SJCRH30 (cell line): ENCODE data around the gene TBCK. TPM values are rescaled to one million over a fixed set of nuclear protein-coding genes. Genes with fewer than 3 reads are reported as not detected.
A peak's percentile ranks its signal among the peaks of the same experiment; 100 is the strongest.

Experiments
- DNase-seq, 2 experiments: peaks; one replicate each; pipeline ENCODE4 v3.0.0-alpha.2; 2015 to 2020
- H3K27ac ChIP-seq: fragments of 250-450 bp; sonication (Bioruptor Pico); 2 replicates; pipeline ENCODE4 v1.5.1; 2020; ENCODE audit warnings: mild to moderate bottlenecking, moderate library complexity
- H3K27me3 ChIP-seq: fragments of 250-450 bp; sonication (Bioruptor Pico); 2 replicates; pipeline ENCODE4 v1.5.1; 2020; ENCODE audit warnings: mild to moderate bottlenecking, moderate library complexity
- H3K36me3 ChIP-seq: fragments of 250-450 bp; sonication (Bioruptor Pico); 2 replicates; pipeline ENCODE4 v1.5.1; 2020; ENCODE audit warnings: mild to moderate bottlenecking, moderate library complexity
- H3K4me1 ChIP-seq: fragments of 250-450 bp; sonication (Bioruptor Pico); 2 replicates; pipeline ENCODE4 v1.5.1; 2020; ENCODE audit warnings: mild to moderate bottlenecking, moderate library complexity
- H3K4me3 ChIP-seq: fragments of 250-450 bp; sonication (Bioruptor Pico); 2 replicates; pipeline ENCODE4 v1.5.1; 2020; ENCODE audit warnings: mild to moderate bottlenecking, moderate library complexity
- H3K9me3 ChIP-seq: fragments of 250-450 bp; sonication (Bioruptor Pico); replicated peaks from 2 replicates; pipeline ENCODE4 v1.5.1; 2020; ENCODE audit warnings: mild to moderate bottlenecking, moderate library complexity
- total RNA-seq: library from RNA; depleted of rRNA; stranded (reverse); fragments of >200 nt; shearing (Covaris generic); gene quantifications from 2 replicates; pipeline ENCODE4 v1.2.3, GENCODE V29; 2014

The TBCK gene
- total RNA-seq, 1 experiment from 2014 or later = 26.5 TPM

DNA sequence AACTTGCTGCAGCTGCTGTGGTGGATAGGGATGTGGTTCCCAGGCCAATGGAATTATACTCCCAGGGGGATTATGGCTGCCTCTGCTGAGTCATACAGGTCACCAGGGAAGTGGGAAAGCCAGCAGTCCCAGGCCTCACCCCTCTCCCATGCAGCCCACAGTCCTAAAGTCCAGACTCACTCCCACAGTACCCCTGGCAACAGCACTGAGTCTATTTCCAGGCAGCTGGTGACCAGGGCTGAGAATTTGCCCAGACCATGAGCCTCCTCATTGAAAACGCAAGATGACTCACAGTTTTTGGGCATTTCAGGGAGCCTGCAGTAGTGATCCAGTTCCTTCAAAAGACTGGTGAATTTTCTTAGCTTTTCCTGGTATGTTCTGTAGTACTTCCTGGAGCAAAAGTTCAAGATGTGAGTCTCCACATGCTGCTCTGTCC, 283.1 kb downstream of the TBCK start:
- DNase-seq = peak; percentile 92 to 94
- H3K27me3 ChIP-seq = no peaks in the 10 kb centered on the region
- 0 out of 2 replicates have a peak, but pooled peaks cover 3% of the 10 kb centered on the region for H3K9me3 ChIP-seq
- no peak overlapping the region for H3K4me3 ChIP-seq
- peaks cover 33% of the 10 kb centered on the region for H3K4me1 ChIP-seq
- H3K36me3 ChIP-seq = no peaks in the 10 kb centered on the region
- peak overlapping the region; percentile 60 for H3K27ac ChIP-seq

DNA sequence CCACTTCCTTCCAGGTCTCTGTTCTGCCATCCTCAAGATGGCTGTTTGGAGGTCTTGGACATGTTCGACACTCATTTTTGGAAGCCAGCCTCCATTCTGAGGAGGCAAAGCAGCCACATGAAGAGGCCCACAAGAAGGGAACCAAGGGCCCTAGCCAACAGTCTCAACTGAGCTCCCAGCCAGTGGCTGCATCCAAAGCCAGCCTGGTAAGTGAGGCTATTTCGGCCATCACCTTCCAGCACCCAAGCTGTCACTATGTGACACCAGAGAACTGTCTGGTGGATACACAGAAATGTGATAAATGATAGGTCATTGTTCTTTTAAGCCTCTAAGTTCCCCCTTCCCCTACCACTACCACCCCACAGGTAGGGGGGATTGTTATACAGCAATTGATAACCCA, 293.6 kb downstream of the TBCK start:
- Histone ChIP-seq H3K9me3 (no peaks in the 10 kb centered on the region; the same call in 1 of the 2 replicates), H3K27me3 (no peaks in the 10 kb centered on the region), H3K4me1 (peaks cover 14% of the 10 kb centered on the region; the same call in 1 of the 2 replicates), H3K4me3 (no peak overlapping the region), H3K27ac (no peak overlapping the region), H3K36me3 (no peaks in the 10 kb centered on the region)
- no peak for DNase-seq

DNA sequence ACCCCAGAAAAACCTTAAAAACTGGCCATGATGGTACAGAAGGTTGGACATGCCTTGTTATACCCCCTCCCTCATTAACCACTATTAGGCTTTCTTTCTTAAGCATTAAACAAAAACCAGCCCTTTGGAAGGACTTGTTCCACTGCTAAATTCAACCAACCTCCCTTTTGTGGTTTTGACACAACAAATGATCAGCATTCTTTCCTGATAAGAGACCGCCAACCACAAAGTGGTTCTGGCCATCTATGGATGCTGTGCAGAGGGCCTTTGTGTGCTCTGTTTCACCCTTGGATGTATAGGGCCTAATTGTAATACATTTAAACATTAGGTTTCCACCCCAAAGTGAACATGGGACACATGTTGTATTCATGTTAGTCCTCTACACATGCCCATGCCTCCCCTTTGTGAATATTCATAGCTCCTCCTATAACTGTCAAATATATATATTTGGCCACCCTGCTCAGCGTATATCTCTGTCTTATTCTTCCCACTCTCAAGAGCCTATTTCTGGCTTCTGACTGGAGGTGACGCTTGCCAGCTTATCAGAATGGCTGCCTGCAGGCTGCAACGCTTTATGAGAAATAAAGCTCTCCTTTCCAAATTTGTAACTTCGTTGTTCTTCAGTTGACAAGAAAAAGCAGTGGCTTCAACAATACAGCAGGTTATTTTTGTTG, 294.1 kb downstream of the TBCK start:
- Histone ChIP-seq H3K4me1 (peaks cover 14% of the 10 kb centered on the region; the same call in 1 of the 2 replicates), H3K9me3 (no peaks in the 10 kb centered on the region; the same call in 1 of the 2 replicates), H3K27me3 (no peaks in the 10 kb centered on the region), H3K4me3 (no peak overlapping the region), H3K36me3 (no peaks in the 10 kb centered on the region), H3K27ac (no peak overlapping the region)
- DNase-seq = peak in 1 of 2 experiments; percentile 37

DNA sequence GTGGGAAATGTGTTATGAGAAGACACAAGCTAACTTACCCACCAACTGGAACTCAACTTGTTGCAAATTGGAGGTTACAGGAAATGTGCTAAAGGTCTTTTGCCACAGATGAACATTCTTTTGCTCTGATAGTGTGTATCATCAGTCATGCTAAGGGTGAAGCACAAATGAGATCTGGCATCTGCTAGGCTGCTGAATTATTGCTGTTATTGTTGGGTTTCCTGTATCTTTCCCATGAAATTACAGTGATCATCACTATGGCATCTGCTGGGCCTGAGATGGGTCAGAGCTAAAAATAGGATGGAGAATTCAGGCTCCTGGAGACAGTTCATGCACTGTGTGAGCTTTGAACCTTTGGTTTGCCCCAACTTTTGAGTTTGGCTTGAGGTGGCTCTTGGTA, 296.2 kb downstream of the TBCK start:
- DNase-seq = peak in 1 of 2 experiments; percentile 19
- peak overlapping the region; percentile 34 for H3K27ac ChIP-seq

DNA sequence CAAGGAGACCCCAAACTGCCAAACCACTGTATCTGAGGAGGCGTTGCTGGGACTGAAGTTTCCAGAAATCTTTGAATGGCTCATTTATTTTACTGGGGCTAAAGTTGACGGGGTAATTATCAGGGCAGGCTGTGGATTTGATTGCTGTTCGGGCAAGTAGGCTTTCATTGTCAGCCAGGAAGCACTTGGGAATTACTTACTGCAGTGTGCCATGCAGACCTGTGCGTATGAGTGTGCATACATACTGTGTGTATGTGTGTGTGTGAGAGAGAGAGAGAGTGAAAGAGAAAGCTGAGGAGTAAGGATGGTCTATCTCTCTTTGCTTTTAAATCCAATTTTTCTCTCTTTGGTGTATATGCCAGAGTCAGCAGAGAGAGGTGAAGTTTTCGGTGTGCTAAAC, 298.0 kb downstream of the TBCK start:
- Histone ChIP-seq H3K9me3 (no peaks in the 10 kb centered on the region; the same call in none of the 2 replicates), H3K36me3 (no peaks in the 10 kb centered on the region), H3K4me3 (no peak overlapping the region), H3K4me1 (peaks cover 14% of the 10 kb centered on the region; the same call in 1 of the 2 replicates), H3K27me3 (no peaks in the 10 kb centered on the region), H3K27ac (no peak overlapping the region)
- no peak for DNase-seq

More for the DNA sequence above, 296.2 kb downstream of the TBCK start:
- Histone ChIP-seq H3K4me3 (no peak overlapping the region), H3K9me3 (no peaks in the 10 kb centered on the region; the same call in 1 of the 2 replicates), H3K27me3 (no peaks in the 10 kb centered on the region), H3K4me1 (peaks cover 14% of the 10 kb centered on the region; the same call in 1 of the 2 replicates), H3K36me3 (no peaks in the 10 kb centered on the region)

DNA sequence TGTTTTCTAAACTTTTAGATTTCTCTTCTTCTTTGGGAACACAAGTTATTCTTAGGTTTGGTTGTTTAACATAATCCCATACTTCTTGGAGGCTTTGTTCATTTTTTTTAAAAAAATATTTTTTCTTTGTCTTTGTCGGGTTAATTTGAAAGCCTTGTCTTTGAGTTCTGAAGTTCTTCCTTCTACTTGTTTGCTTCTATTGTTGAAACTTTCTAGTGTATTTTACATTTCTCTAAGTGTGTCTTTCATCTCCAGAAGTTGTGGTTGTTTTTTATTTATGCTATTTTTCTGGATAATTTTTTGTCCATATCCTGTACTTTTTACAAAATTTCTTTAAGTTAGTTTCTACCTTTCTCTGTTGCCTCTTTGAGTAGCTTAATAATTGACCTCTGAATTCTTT, 304.6 kb downstream of the TBCK start:
- Histone ChIP-seq H3K27me3 (no peaks in the 10 kb centered on the region), H3K9me3 (peaks cover 6% of the 10 kb centered on the region), H3K27ac (no peak overlapping the region), H3K4me3 (no peak overlapping the region), H3K4me1 (no peaks in the 10 kb centered on the region), H3K36me3 (no peaks in the 10 kb centered on the region)
- no peak for DNase-seq

DNA sequence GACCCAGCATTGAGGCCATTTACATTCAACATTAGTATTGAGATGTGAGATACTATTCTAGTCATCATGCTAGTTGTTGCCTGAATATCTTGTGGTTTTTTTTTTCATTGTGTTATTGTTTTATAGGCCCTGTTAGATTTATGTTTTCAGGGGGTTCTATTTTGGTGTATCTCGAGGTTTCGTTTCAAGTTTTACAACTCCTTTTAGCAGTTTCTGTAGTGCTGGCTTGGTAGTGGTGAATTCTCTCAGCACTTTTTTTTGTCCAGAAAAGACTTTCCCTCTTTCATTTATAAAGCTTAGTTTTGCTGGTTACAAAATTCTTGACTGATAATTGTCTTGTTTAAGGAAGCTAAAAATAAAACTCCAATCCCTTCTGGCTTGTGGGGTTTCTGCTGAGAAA, 305.2 kb downstream of the TBCK start:
- Histone ChIP-seq H3K9me3 (peaks cover 6% of the 10 kb centered on the region), H3K4me3 (no peak overlapping the region)

DNA sequence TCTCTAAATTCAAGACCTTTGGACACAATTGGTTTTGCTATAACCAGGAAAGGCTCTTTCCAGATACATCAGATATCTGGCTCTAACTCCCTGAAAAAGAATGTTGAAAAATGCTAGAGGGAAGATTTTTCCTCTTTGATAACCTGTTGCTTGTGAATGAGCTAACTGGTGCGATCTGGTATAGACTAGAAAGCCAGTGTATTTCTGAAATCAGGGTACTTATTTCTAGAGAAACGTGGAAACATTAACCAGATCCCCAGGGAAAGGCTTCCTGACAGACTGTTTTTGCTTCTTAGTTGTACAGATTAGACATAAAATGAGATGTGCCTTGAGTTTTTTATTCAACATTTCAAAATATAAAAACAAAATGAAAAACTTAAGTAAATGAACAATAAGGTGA, 313.0 kb downstream of the TBCK start:
- DNase-seq = no peak
- Histone ChIP-seq H3K27me3 (no peaks in the 10 kb centered on the region), H3K36me3 (no peaks in the 10 kb centered on the region), H3K4me1 (peaks cover 8% of the 10 kb centered on the region; the same call in 1 of the 2 replicates), H3K4me3 (no peak overlapping the region), H3K9me3 (no peaks in the 10 kb centered on the region), H3K27ac (no peak overlapping the region)

More for the DNA sequence above, 305.2 kb downstream of the TBCK start:
- DNase-seq = no peak
- H3K27ac ChIP-seq = no peak overlapping the region
- H3K36me3 ChIP-seq = no peaks in the 10 kb centered on the region
- H3K4me1 ChIP-seq = no peaks in the 10 kb centered on the region
- H3K27me3 ChIP-seq = no peaks in the 10 kb centered on the region

DNA sequence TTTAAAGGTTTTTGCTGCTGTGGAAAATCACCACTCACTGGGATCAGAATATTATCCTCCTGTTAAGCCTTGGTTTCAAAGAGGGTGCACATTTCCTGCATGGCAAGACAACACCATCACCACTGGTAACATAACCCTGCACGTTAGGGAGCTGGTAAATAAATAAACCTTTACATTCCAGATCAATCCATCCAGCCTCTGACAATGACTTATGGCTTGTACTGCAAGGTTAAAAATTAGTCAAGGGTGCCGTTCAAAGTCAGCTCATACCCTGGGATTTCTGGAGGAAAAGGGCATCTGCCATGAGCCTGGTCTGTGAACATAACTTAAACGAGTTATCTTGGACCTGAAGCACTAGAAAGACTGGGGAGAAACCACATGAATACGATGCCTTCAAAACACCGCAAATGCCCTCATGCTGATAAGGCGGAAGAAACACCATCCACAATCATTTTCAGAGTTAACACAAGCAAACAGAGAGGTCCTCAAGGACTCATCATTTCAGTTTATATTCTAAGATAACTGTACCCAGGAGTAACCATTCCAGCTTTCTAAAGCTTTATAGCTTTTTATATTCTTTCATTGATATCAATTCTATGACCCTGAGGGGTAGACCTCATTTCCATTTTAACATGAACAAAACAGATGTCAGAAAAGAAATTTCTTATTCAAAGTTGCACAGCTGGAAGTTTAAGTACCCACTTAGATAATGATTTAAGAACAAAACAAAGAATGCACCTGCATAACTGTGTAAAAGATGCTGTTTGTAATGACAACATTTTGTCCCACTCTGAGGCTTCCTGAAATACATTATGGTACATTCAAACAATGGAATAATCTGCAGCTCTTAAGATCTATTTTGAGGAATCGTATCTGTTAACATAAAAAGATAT, 317.6 kb downstream of the TBCK start:
- Histone ChIP-seq H3K27me3 (no peaks in the 10 kb centered on the region), H3K9me3 (no peaks in the 10 kb centered on the region), H3K27ac (peak overlapping the region; percentile 31; the same call in 1 of the 2 replicates), H3K36me3 (no peaks in the 10 kb centered on the region), H3K4me1 (peaks cover 22% of the 10 kb centered on the region), H3K4me3 (0 out of 2 replicates have a peak overlapping the region, but pooled peaks have one; percentile 13)
- DNase-seq = peak; percentile 26 to 57

DNA sequence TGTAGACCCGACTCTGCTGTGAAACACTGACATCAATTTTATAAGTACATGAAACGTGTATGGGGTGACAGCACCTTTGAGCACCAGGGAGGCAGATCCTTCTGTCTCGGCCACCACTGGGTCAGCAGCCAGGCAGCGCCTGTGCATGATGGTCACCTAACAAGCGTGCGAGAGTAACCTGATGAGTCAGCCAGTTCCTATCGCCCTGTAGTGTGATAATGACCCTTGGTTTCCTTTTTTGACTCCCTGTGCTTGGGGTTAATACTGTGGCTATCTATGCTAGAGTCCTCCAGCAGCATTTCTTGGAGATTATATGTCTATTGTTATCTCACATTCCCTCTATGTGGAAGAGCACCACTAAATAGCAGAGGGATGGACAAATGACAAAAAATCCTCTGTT, 319.2 kb downstream of the TBCK start:
- H3K27ac ChIP-seq = no peak overlapping the region
- no peaks in the 10 kb centered on the region for H3K36me3 ChIP-seq
- H3K4me1 ChIP-seq = peaks cover 27% of the 10 kb centered on the region
- no peak for DNase-seq
- H3K27me3 ChIP-seq = no peaks in the 10 kb centered on the region
- no peak overlapping the region for H3K4me3 ChIP-seq
- no peaks in the 10 kb centered on the region for H3K9me3 ChIP-seq

DNA sequence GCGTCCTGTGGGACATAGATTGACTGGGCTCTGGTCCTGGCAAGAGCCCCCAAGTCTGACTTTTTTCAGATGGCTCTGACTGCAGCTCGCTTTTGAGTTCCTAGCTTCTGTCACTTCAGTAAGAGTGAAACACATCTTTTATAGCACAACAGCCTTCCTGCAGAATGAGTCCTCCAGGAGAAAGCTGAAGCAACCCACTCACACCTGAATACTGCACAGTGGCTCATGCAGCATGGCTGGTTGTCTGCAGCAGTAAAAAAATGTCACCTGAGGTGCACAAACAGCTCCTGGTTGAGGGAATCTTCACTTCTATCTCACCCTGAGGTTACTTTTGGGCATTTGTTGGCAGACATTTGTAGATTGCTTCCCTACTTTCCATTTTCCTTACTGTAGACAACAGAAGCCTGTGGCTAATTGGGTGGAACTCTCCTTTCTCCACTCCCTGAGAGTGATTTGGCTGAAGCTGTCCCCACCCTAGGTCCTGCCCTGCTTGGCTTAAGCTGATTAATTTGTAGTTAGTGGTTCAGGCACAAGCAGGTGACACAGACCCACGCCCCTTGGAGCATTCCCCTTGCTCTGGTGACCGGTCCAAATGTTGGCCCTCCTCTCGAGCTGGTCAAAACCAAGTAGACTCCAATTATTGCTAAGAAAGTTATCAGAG, 321.0 kb downstream of the TBCK start:
- no peak for DNase-seq
- H3K9me3 ChIP-seq = no peaks in the 10 kb centered on the region
- no peaks in the 10 kb centered on the region for H3K27me3 ChIP-seq
- H3K4me3 ChIP-seq = no peak overlapping the region
- H3K4me1 ChIP-seq = peaks cover 44% of the 10 kb centered on the region
- H3K36me3 ChIP-seq = no peaks in the 10 kb centered on the region
- H3K27ac ChIP-seq = no peak overlapping the region

DNA sequence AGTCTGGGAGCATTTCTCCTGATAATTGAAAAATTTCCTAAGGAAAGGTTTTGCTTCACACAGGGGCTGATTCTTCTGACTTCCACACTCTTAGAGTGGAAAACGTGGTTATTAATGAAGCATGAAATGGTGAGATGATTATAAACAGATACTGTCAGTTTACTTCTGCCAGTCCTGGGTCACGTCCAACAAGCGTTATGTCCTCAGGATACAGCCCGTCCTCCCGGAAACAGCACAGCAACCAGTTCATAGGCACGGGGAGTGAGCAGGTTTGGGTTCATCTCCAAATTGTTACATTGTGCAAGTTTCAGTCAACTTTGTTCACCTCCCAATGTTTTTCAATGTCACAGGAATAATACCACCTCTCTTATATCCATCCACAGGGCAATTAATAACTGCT, 321.9 kb downstream of the TBCK start:
- Histone ChIP-seq H3K36me3 (no peaks in the 10 kb centered on the region), H3K27me3 (no peaks in the 10 kb centered on the region), H3K4me1 (peaks cover 53% of the 10 kb centered on the region), H3K9me3 (no peaks in the 10 kb centered on the region), H3K4me3 (no peak overlapping the region), H3K27ac (no peak overlapping the region)
- no peak for DNase-seq

DNA sequence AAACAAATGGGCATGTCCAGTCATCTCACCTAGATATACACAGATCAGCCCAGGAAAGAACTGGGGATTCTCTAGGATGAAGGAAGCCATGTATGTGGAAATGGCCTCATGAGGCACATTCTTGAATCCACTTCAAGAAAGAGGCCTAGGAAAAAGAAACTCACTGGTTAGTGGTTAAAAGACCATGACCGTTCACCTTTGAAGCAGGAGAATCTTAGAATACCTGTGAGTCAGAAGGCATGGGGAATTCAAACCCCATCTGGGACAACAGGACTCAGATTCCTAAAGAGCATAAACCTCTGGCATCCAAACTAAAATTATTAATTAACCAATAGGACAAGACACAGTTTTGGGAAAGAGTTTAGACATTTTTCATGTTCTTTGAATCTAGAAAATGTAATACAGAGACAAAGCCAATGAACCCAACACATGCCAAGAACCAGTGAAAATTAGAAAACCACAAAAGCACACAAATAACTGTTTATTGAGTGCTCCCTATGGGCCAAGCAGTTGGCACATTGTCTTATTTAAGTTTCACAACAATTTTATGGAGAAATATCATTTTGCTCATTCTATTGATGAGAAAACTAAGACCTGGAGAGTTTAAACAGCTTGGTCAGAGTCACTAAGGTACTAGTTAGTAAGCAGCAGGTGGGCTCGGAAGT, 323.2 kb downstream of the TBCK start:
- Histone ChIP-seq H3K4me1 (peaks cover 45% of the 10 kb centered on the region), H3K27ac (no peak overlapping the region), H3K9me3 (no peaks in the 10 kb centered on the region), H3K4me3 (no peak overlapping the region), H3K27me3 (no peaks in the 10 kb centered on the region), H3K36me3 (no peaks in the 10 kb centered on the region)
- DNase-seq = no peak

DNA sequence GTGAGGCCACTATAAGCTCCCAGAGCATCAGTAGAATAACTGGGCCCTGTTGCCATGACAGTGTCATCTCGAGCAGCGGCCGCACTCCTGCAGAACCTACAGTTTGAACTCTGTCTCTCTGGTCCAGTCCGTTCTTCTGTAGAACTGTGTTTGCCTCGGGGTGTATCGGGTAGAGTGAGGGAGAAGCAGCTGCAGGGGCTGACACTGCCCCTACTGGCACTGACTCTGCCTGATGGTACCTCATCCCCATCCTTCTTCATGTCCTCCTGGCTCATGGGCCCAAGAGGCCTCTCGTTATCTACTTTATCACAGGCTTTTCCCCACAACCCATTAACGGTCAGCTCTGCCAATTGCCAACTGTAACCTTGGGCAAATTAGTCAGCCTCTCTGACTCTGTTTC, 324.3 kb downstream of the TBCK start:
- H3K36me3 ChIP-seq = no peaks in the 10 kb centered on the region
- peak overlapping the region; percentile 32 for H3K4me3 ChIP-seq
- H3K9me3 ChIP-seq = no peaks in the 10 kb centered on the region
- H3K4me1 ChIP-seq = peaks cover 38% of the 10 kb centered on the region
- H3K27ac ChIP-seq = peak overlapping the region; percentile 87
- no peaks in the 10 kb centered on the region for H3K27me3 ChIP-seq
- peak; percentile 38 to 60 for DNase-seq
